ENCODE results near the gene GTF2H1. TPM values are rescaled to one million over a fixed set of nuclear protein-coding genes. Genes with fewer than 3 reads are reported as not detected.
A peak's percentile ranks its signal among the peaks of the same experiment; 100 is the strongest.

The GTF2H1 gene
- total and polyA plus RNA-seq, 8 donors: 30.6 to 73.3 (median 64.5) TPM

GRCh38 chr11:18375941-18376340 is 53.6 kb downstream of the GTF2H1 start:
- DNase-seq: no peak
- Histone ChIP-seq H3K4me3 (no peak overlapping the region), H3K36me3 (no peaks in the 10 kb centered on the region), H3K4me1 (peaks cover 0 to 4% of the 10 kb centered on the region in 2 donors), H3K27ac (no peak overlapping the region), H3K9me3 (no peaks in the 10 kb centered on the region), H3K27me3 (no peaks in the 10 kb centered on the region)
- intact Hi-C loops (cut with DNase I): no loop called here
- no peak for TF ChIP-seq CTCF (IDR thresholded peaks at IDR 0.05)
- no peak for ATAC-seq

- Histone ChIP-seq H3K36me3 (no peaks in the 10 kb centered on the region), H3K27me3 (no peaks in the 10 kb centered on the region), H3K27ac (no peak overlapping the region), H3K4me1 (peaks cover 13 to 22% of the 10 kb centered on the region in 2 donors), H3K4me3 (no peak overlapping the region), H3K9me3 (no peaks in the 10 kb centered on the region)
- no peak for TF ChIP-seq CTCF (IDR thresholded peaks at IDR 0.05)
- ATAC-seq (no peak), DNase-seq (no peak)
- intact Hi-C loops (cut with DNase I): no loop called here
Observed at GRCh38 chr11:18379201-18379600, 56.8 kb downstream of the GTF2H1 start.

GRCh38 chr11:18383388-18384156 is 61.2 kb downstream of the GTF2H1 start:
- TF ChIP-seq CTCF (IDR thresholded peaks at IDR 0.05): no peak
- Histone ChIP-seq H3K4me3 (no peak overlapping the region), H3K36me3 (no peaks in the 10 kb centered on the region), H3K27me3 (no peaks in the 10 kb centered on the region), H3K9me3 (no peaks in the 10 kb centered on the region), H3K4me1 (peaks cover 20 to 31% of the 10 kb centered on the region in 2 donors), H3K27ac (peak overlapping the region; percentile 94 to 98)
- intact Hi-C loops (cut with DNase I): no loop called here
- DNase-seq (peak in 3 of 4 donors; percentile 13 to 82 (median 81)), ATAC-seq (peak; percentile 93)

- H3K9me3 ChIP-seq: no peaks in the 10 kb centered on the region
- peak overlapping the region; percentile 94 to 98 for H3K27ac ChIP-seq
- H3K4me3 ChIP-seq: no peak overlapping the region
- DNase-seq (peak in 2 of 4 donors; percentile 41 to 60), ATAC-seq (peak; percentile 87)
- no peaks in the 10 kb centered on the region for H3K36me3 ChIP-seq
- no peak for TF ChIP-seq CTCF (IDR thresholded peaks at IDR 0.05)
- peaks cover 20 to 30% of the 10 kb centered on the region in 2 donors for H3K4me1 ChIP-seq
- intact Hi-C loops (cut with DNase I): no loop called here
- H3K27me3 ChIP-seq: no peaks in the 10 kb centered on the region
Observed at GRCh38 chr11:18384157-18384641, 61.8 kb downstream of the GTF2H1 start.

GRCh38 chr11:18390088-18390487 is 67.7 kb downstream of the GTF2H1 start:
- DNase-seq (no peak), ATAC-seq (no peak)
- Histone ChIP-seq H3K36me3 (no peaks in the 10 kb centered on the region), H3K27ac (no peak overlapping the region), H3K4me3 (no peak overlapping the region), H3K4me1 (peaks cover 7 to 27% of the 10 kb centered on the region in 2 donors), H3K9me3 (no peaks in the 10 kb centered on the region), H3K27me3 (no peaks in the 10 kb centered on the region)
- intact Hi-C loops (cut with DNase I): no loop called here
- no peak for TF ChIP-seq CTCF (IDR thresholded peaks at IDR 0.05)
